SK-N-SH (cell line): ENCODE measurements around the gene ADPRHL1. TPM values are rescaled to one million over a fixed set of nuclear protein-coding genes. Genes with fewer than 3 reads are reported as not detected.

Source experiments
- CTCF ChIA-PET: fragments of 300-600, 350-600 bp; formaldehyde crosslinking; extraction: SDS; loops from one replicate; lab custom pipeline; 2021; lab: Yijun Ruan, JAX
- POLR2A ChIA-PET: fragments of 350-600 bp; sonication (Branson Sonifier 250); formaldehyde crosslinking; extraction: SDS; loops from one replicate; lab custom pipeline; 2020; ENCODE audit warnings: antibody characterized with exemption, inconsistent platforms; lab: Yijun Ruan, JAX
- DNase-seq: peaks from one replicate; pipeline ENCODE4 v3.0.0; 2012
- H2AFZ ChIP-seq: fragments of 200-600 bp; sonication (generic); 2 replicates; pipeline ENCODE4 v1.8.1; 2016; ENCODE audit warnings: antibody characterized with exemption, mild to moderate bottlenecking, low read depth
- H3F3A ChIP-seq: fragments of 200-600 bp; sonication (generic); replicated peaks from 2 replicates; pipeline ENCODE3; 2016; ENCODE audit warnings: antibody characterized with exemption, mild to moderate bottlenecking; ENCODE audit not compliant: insufficient read depth
- H3K27ac ChIP-seq, 2 experiments: fragments of 200-500 bp in 1 of 2; fragments of 200-600 bp in 1 of 2; sonication (Bioruptor generic) in 1 of 2; sonication (generic), shearing (Covaris generic) in 1 of 2; 2 replicates each; pipeline versions ENCODE4 v1.5.1 to v1.6.1; 2014 to 2016; ENCODE audit warnings: low read depth in 2 of 2, inconsistent platforms in 1 of 2, low read length in 1 of 2, mild to moderate bottlenecking in 1 of 2, mixed read lengths in 1 of 2
- H3K27me3 ChIP-seq: fragments of 200-600 bp; sonication (generic), shearing (Covaris generic); 2 replicates; pipeline ENCODE4 v1.6.1; 2016; ENCODE audit warnings: mixed run types; ENCODE audit not compliant: insufficient read depth
- H3K36me3 ChIP-seq, 2 experiments: fragments of 200-500 bp in 1 of 2; fragments of 200-600 bp in 1 of 2; sonication (Bioruptor generic) in 1 of 2; sonication (generic) in 1 of 2; replicated peaks in 1 of 2; 2 replicates each; pipeline versions ENCODE3 to v1.5.1; 2014 to 2016; ENCODE audit warnings: low read length in 1 of 2, mild to moderate bottlenecking in 1 of 2; ENCODE audit not compliant: insufficient read depth in 2 of 2, control insufficient read depth in 1 of 2
- H3K4me1 ChIP-seq, 2 experiments: fragments of 200-500 bp in 1 of 2; fragments of 200-600 bp in 1 of 2; sonication (Bioruptor generic) in 1 of 2; sonication (generic), shearing (Covaris generic) in 1 of 2; 2 replicates each; pipeline versions ENCODE4 v1.5.1 to v1.6.1; 2014 to 2016; ENCODE audit warnings: low read depth in 1 of 2, low read length in 1 of 2, mixed run types in 1 of 2; ENCODE audit not compliant: insufficient read depth in 2 of 2, control insufficient read depth in 1 of 2
- H3K4me2 ChIP-seq: fragments of 200-600 bp; sonication (generic), shearing (Covaris generic); 2 replicates; pipeline ENCODE4 v1.6.1; 2017; ENCODE audit warnings: mixed run types
- H3K4me3 ChIP-seq, 2 experiments: fragments of 200-500 bp in 1 of 2; fragments of 200-600 bp in 1 of 2; sonication (Bioruptor generic) in 1 of 2; sonication (generic), shearing (Covaris generic) in 1 of 2; 2 replicates each; pipeline versions ENCODE4 v1.5.1 to v1.8.1; 2014 to 2016; ENCODE audit warnings: low read depth in 2 of 2, inconsistent platforms in 1 of 2, low read length in 1 of 2, mild to moderate bottlenecking in 1 of 2, mixed read lengths in 1 of 2, moderate library complexity in 1 of 2
- H3K79me2 ChIP-seq: fragments of 200-600 bp; sonication (generic); 2 replicates; pipeline ENCODE4 v1.8.1; 2017; ENCODE audit warnings: mild to moderate bottlenecking; ENCODE audit not compliant: insufficient read depth
- H3K9ac ChIP-seq: fragments of 200-600 bp; sonication (generic); 2 replicates; pipeline ENCODE4 v1.6.1; 2017; ENCODE audit warnings: mixed run types
- H3K9me2 ChIP-seq: fragments of 200-600 bp; sonication (generic); 2 replicates; pipeline ENCODE4 v1.6.1; 2017; ENCODE audit warnings: mixed run types
- H3K9me3 ChIP-seq: fragments of 200-600 bp; sonication (generic); 2 replicates; pipeline ENCODE4 v1.6.1; 2017; ENCODE audit warnings: mixed run types, mild to moderate bottlenecking, moderate library complexity
- H4K20me1 ChIP-seq: fragments of 200-600 bp; sonication (generic); 2 replicates; pipeline ENCODE4 v1.6.1; 2017; ENCODE audit warnings: mild to moderate bottlenecking, mixed run types; ENCODE audit not compliant: insufficient read depth
- ELF1 ChIP-seq: IDR thresholded peaks from 2 replicates; pipeline ENCODE4 v1.4.0; 2012
- EP300 ChIP-seq, 2 experiments: IDR thresholded peaks; 2 replicates each; pipeline versions ENCODE4 v1.4.0 to v1.6.1; 2012; ENCODE audit warnings: borderline replicate concordance in 1 of 2, low read depth in 1 of 2, low read length in 1 of 2
- FOXM1 ChIP-seq: IDR thresholded peaks from 2 replicates; pipeline ENCODE4 v1.4.0; 2012; ENCODE audit warnings: low read depth, mild to moderate bottlenecking
- GABPA ChIP-seq: IDR thresholded peaks from 2 replicates; pipeline ENCODE4 v1.4.0; 2012; ENCODE audit warnings: low read depth, mild to moderate bottlenecking
- MAX ChIP-seq: IDR thresholded peaks from 2 replicates; pipeline ENCODE4 v1.4.0; 2012; ENCODE audit warnings: low read depth
- MEF2A ChIP-seq: IDR thresholded peaks from 2 replicates; pipeline ENCODE4 v1.4.0; 2012; ENCODE audit warnings: low read depth, borderline replicate concordance
- NFIC ChIP-seq: IDR thresholded peaks from 2 replicates; pipeline ENCODE4 v1.4.0; 2012; ENCODE audit warnings: borderline replicate concordance
- RAD21 ChIP-seq: IDR thresholded peaks from 2 replicates; pipeline ENCODE4 v1.6.1; 2012; ENCODE audit warnings: mild to moderate bottlenecking, low read length
- RCOR1 ChIP-seq: fragments of 150-350 bp; IDR thresholded peaks from 2 replicates; pipeline ENCODE4 v1.6.1; 2017; ENCODE audit warnings: antibody characterized with exemption, low read length
- RXRA ChIP-seq: IDR thresholded peaks from 2 replicates; pipeline ENCODE4 v1.4.0; 2012; ENCODE audit warnings: low read depth, mild to moderate bottlenecking, borderline replicate concordance
- SIN3A ChIP-seq: IDR thresholded peaks from 2 replicates; pipeline ENCODE4 v1.6.1; 2012; ENCODE audit warnings: low read depth, mild to moderate bottlenecking, low read length, moderate library complexity, borderline replicate concordance
- TAF1 ChIP-seq: IDR thresholded peaks from 2 replicates; pipeline ENCODE4 v1.6.1; 2012; ENCODE audit warnings: low read depth, mild to moderate bottlenecking, low read length, moderate library complexity, borderline replicate concordance
- TCF12 ChIP-seq: IDR thresholded peaks from 2 replicates; pipeline ENCODE4 v1.4.0; 2012
- TEAD4 ChIP-seq: IDR thresholded peaks from 2 replicates; pipeline ENCODE4 v1.4.0; 2012; ENCODE audit warnings: mild to moderate bottlenecking, borderline replicate concordance; ENCODE audit not compliant: insufficient read depth
- USF1 ChIP-seq: IDR thresholded peaks from 2 replicates; pipeline ENCODE4 v1.4.0; 2012; ENCODE audit warnings: low read depth, borderline replicate concordance
- YY1 ChIP-seq: IDR thresholded peaks from 2 replicates; pipeline ENCODE4 v1.4.0; 2012; ENCODE audit warnings: low read depth, mild to moderate bottlenecking
- ZBTB33 ChIP-seq: IDR thresholded peaks from 2 replicates; pipeline ENCODE4 v1.4.0; 2012; ENCODE audit warnings: low read depth, borderline replicate concordance
- WGBS: methylation state at CpG from one replicate; pipeline ENCODE4 v1.1.6; 2017; ENCODE audit warnings: low lambda C conversion rate; 5-methylcytosine and 5-hydroxymethylcytosine counted together
- polyA plus RNA-seq, 3 experiments: library from polyadenylated mRNA; depleted of rRNA; stranded (reverse); fragments of >200 nt; gene quantifications; 2 replicates each; pipeline ENCODE4 v1.2.3, GENCODE V29; 2012
- TF ChIP-seq, protein P1 (sequence below): IDR thresholded peaks from 2 replicates; pipeline ENCODE4 v1.6.1; 2012; ENCODE audit warnings: mild to moderate bottlenecking, low read depth, low read length, moderate library complexity
- TF ChIP-seq, protein P2 (sequence below): IDR thresholded peaks from 2 replicates; pipeline ENCODE4; 2012

ADPRHL1 gene
- polyA plus RNA-seq, 1 of the 3 experiments (the other 2 are of a cell fraction), result 1.0 TPM

DNA sequence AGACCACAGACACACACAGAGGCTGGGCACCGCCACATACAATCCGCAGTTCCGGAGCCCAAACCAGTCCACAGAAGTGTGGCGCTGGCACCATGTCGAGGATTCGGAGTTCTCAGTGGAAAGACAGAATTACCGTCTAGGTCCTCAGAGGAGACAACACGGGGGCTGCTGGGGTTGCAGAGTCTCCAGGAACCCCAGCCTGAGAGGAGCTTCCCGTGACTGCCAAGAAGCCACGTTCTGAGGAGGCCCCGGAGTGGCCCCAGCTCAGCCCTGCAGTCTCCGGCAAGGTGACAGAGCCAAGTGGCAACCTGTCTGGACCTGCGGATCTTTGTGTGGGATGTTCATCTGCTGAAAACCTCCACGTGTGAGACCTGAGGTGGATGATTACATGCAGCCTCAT, 7.3 kb upstream of the ADPRHL1 start:
- H3K36me3 ChIP-seq, result peaks cover 22 to 67% of the 10 kb centered on the region in 2 experiments
- H3K27me3 ChIP-seq, result no peaks in the 10 kb centered on the region
- H3F3A ChIP-seq, result no peaks in the 10 kb centered on the region
- ChIA-PET CTCF (interaction anchor here (0.7 kb wide), 1 partner anchor 101 kb away, joined by 3 read pairs; no protein-coding TSS in a partner anchor), POLR2A (no interaction called here)
- no peaks in the 10 kb centered on the region for H3K9me2 ChIP-seq
- no peak overlapping the region for H3K9ac ChIP-seq
- no peaks in the 10 kb centered on the region for H3K9me3 ChIP-seq
- 85% methylated on average over 3 of the region's 14 CpGs for WGBS
- TF ChIP-seq GABPA (no peak), TEAD4 (no peak), MAX (no peak), NFIC (no peak), RXRA (no peak)
- TF ChIP-seq, protein P1, sequence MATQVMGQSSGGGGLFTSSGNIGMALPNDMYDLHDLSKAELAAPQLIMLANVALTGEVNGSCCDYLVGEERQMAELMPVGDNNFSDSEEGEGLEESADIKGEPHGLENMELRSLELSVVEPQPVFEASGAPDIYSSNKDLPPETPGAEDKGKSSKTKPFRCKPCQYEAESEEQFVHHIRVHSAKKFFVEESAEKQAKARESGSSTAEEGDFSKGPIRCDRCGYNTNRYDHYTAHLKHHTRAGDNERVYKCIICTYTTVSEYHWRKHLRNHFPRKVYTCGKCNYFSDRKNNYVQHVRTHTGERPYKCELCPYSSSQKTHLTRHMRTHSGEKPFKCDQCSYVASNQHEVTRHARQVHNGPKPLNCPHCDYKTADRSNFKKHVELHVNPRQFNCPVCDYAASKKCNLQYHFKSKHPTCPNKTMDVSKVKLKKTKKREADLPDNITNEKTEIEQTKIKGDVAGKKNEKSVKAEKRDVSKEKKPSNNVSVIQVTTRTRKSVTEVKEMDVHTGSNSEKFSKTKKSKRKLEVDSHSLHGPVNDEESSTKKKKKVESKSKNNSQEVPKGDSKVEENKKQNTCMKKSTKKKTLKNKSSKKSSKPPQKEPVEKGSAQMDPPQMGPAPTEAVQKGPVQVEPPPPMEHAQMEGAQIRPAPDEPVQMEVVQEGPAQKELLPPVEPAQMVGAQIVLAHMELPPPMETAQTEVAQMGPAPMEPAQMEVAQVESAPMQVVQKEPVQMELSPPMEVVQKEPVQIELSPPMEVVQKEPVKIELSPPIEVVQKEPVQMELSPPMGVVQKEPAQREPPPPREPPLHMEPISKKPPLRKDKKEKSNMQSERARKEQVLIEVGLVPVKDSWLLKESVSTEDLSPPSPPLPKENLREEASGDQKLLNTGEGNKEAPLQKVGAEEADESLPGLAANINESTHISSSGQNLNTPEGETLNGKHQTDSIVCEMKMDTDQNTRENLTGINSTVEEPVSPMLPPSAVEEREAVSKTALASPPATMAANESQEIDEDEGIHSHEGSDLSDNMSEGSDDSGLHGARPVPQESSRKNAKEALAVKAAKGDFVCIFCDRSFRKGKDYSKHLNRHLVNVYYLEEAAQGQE, result no peak
- TF ChIP-seq, protein P2, sequence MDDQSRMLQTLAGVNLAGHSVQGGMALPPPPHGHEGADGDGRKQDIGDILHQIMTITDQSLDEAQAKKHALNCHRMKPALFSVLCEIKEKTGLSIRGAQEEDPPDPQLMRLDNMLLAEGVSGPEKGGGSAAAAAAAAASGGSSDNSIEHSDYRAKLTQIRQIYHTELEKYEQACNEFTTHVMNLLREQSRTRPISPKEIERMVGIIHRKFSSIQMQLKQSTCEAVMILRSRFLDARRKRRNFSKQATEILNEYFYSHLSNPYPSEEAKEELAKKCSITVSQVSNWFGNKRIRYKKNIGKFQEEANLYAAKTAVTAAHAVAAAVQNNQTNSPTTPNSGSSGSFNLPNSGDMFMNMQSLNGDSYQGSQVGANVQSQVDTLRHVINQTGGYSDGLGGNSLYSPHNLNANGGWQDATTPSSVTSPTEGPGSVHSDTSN, result no peak
- H2AFZ ChIP-seq, result no peak overlapping the region
- peaks cover 0 to 11% of the 10 kb centered on the region in 2 experiments; a peak in 2 of 4 replicates for H3K4me1 ChIP-seq
- H3K79me2 ChIP-seq, result no peaks in the 10 kb centered on the region
- DNase-seq, result no peak
- no peak overlapping the region for H3K27ac ChIP-seq
- no peaks in the 10 kb centered on the region for H4K20me1 ChIP-seq
- H3K4me2 ChIP-seq, result no peak overlapping the region
- no peak overlapping the region for H3K4me3 ChIP-seq

- POLR2A ChIA-PET, result no interaction called here
- no peak overlapping the region for H3K4me3 ChIP-seq
- CTCF ChIA-PET, result interaction anchor here (0.7 to 9.0 kb wide), 2 partner anchors 101 to 102 kb away, joined by 3 to 128 read pairs; no protein-coding TSS in a partner anchor
- WGBS, result 97% methylated on average over 10 of the region's 14 CpGs
- TF ChIP-seq SIN3A (no peak), RXRA (no peak), ZBTB33 (no peak), FOXM1 (no peak), GABPA (no peak), USF1 (no peak), YY1 (no peak), TAF1 (no peak), ELF1 (no peak), MEF2A (no peak), RAD21 (no peak), TCF12 (no peak), EP300 (IDR thresholded peaks at IDR 0.05; ENCODE audit: borderline replicate concordance in 1 of 2, low read depth in 1 of 2, low read length in 1 of 2) (no peak), RCOR1 (no peak), NFIC (no peak)
- no peak for DNase-seq
- H3K9me3 ChIP-seq, result no peaks in the 10 kb centered on the region
- H3K4me2 ChIP-seq, result no peak overlapping the region
- H3K79me2 ChIP-seq, result no peaks in the 10 kb centered on the region
- H3K36me3 ChIP-seq, result peaks cover 22 to 71% of the 10 kb centered on the region in 2 experiments
- no peak overlapping the region for H3K27ac ChIP-seq
- peaks cover 0 to 11% of the 10 kb centered on the region in 2 experiments; a peak in 2 of 4 replicates for H3K4me1 ChIP-seq
- H3K9ac ChIP-seq, result no peak overlapping the region
- H3F3A ChIP-seq, result no peaks in the 10 kb centered on the region
- H2AFZ ChIP-seq, result no peak overlapping the region
- no peaks in the 10 kb centered on the region for H4K20me1 ChIP-seq
- H3K27me3 ChIP-seq, result no peaks in the 10 kb centered on the region
- no peaks in the 10 kb centered on the region for H3K9me2 ChIP-seq
These were observed 6.8 kb upstream of the ADPRHL1 start for GRCh38 chr13:113460064-113460555.
